HG02970 (cell line): ENCODE measurements around the gene RAB11FIP3.
"Not testable (repeated sequence)": the region's sequence is repeated elsewhere in the genome, so short reads cannot be mapped to it uniquely, and the experiment has no call there.

ENCODE experiments used
- ATAC-seq: cut with Tn5 transposase; IDR thresholded peaks from one replicate; pipeline ENCODE4 v1.9.1; 2021; ENCODE audit warnings: mild to moderate bottlenecking, moderate library complexity, moderate number of reproducible peaks; ENCODE audit not compliant: unreplicated experiment, low FRiP score

RAB11FIP3 gene

DNA sequence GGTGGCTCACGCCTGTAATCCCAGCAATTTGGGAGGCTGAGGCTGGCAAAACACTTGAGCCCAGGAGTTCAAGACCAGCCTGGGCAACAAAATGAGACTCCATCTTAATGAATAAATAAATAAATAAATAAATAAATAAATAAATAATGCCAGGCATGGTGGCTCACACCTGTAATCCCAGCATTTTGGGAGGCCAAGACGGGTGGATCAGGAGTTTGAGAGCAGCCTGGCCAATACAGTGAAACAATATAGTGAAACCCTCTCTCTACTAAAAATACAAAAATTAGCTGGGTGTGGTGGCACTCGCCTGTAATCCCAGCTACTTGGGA lies 10.3 kb upstream of the RAB11FIP3 start:
- ATAC-seq = not testable (repeated sequence)

GRCh38 chr16:422179-422578 lies 3.3 kb upstream of the RAB11FIP3 start:
- not testable (repeated sequence) for ATAC-seq

DNA sequence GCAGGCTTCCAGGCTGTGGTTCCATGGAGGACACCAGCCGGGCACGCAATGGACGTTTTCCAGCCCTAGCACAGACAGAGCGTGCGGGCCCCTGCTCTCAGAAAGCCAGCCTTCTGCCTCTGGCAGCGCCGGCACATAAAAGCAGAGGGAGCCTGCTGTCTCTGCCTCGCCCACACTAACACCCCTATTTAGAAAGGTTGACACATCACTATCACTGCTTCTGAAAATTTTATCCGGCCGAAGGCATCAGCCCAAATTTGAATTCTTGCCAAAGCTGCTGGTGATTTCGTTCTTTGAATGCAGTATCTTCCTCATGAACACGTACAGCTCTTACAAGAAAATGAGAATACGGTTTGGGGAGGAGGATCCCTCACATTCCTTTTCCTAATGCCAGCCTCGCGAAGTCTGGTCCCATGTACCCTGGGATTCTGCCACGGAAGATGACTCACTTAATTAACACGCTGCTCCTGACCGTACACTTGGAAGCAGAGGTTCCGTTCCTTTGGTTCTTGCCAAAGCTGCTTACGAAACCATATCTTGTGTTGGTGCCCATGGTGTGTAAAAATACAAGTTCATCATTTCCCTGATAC lies 1.3 kb upstream of the RAB11FIP3 start:
- no peak for ATAC-seq

- no peak for ATAC-seq
These were observed 797 bp upstream of the RAB11FIP3 start for GRCh38 chr16:424623-425081.

DNA sequence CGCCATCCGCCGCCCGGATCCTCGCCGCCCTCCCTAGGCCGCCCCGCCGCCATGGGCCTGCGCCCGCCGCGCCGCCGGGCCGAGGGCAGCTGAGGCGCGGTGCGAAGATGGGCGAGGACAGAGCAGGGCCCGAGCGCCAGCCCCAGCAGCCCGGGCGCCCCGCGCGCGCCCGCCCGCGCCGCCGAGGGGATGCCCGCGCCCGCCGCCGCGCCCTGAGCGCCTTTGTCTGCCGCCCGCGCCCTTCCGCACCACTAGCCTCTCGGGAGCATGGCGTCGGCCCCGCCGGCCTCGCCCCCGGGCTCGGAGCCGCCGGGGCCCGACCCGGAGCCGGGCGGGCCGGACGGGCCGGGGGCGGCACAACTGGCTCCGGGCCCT lies 278 bp downstream of the RAB11FIP3 start:
- ATAC-seq = peak; percentile 34

- ATAC-seq = peak; percentile 13
These were observed 861 bp downstream of the RAB11FIP3 start for GRCh38 chr16:426115-426905.

GRCh38 chr16:426906-427249 lies 1.4 kb downstream of the RAB11FIP3 start:
- no peak for ATAC-seq

DNA sequence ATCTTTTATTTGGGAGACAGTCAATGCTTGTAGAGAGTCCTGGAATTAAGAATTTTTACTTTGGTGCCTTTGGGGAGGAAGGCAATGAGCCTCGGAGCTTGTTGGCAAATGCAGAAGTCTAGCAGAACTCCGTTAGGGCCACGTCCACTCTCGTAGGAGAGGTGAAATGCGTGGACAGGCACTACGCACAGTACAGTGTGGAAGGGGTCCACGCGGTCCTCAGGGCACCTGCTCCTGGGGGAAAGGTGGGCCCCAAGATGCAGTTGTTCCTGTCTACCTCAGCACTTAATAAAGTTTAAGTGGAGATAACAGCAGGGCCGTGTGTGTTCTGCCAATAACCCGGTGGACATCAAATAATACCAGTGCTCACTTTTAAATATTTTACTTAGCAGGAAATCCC lies 1.8 kb downstream of the RAB11FIP3 start:
- ATAC-seq = no peak

- ATAC-seq = no peak
These were observed 5.5 kb downstream of the RAB11FIP3 start for GRCh38 chr16:430904-431303.

GRCh38 chr16:440627-441026 lies 15.2 kb downstream of the RAB11FIP3 start:
- no peak for ATAC-seq

- ATAC-seq = no peak
These were observed 16.0 kb downstream of the RAB11FIP3 start for GRCh38 chr16:441447-441846.

DNA sequence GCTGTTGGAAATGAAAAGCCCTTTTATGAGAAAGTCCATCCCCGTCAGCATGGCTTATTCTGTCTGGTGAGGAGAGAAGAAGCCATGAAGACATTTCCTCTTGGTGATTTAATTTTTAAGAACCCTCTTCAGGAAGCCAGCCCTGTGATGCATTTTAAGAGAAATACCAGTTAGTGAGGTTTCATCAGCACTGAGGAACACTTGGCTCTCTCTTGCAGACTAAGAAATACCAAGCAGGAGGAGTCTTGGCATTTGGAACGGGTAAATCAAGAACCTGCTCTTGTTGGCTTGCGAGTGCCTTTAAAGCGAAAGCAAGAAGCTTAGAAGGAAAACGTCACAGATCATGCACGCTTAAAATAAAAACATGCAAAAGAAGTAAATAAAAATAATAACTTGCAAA lies 17.5 kb downstream of the RAB11FIP3 start:
- no peak for ATAC-seq

GRCh38 chr16:444027-444426 lies 18.6 kb downstream of the RAB11FIP3 start:
- no peak for ATAC-seq

DNA sequence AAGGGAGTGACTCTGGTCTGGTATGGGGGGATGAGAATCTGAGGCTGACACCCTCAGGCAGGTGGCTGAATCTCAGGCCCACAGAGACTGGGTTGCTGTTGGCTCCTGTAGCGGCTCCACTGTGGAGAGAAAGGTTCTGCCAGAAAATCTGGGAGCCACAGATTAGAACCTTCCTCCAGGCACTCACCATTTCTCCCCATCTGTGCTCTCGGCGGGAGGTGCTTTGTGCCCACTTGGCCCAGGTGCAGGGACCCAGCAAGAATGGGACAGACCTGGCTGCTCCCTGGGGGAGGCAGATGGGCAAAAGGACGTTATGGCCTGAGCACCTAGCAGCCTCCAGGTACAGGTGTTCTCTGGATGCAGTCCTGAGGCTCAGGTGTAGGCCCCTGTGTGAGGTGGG lies 20.1 kb downstream of the RAB11FIP3 start:
- ATAC-seq = no peak

GRCh38 chr16:450385-450784 lies 24.9 kb downstream of the RAB11FIP3 start:
- no peak for ATAC-seq

- ATAC-seq = no peak
These were observed 25.5 kb downstream of the RAB11FIP3 start for GRCh38 chr16:450785-451512.

DNA sequence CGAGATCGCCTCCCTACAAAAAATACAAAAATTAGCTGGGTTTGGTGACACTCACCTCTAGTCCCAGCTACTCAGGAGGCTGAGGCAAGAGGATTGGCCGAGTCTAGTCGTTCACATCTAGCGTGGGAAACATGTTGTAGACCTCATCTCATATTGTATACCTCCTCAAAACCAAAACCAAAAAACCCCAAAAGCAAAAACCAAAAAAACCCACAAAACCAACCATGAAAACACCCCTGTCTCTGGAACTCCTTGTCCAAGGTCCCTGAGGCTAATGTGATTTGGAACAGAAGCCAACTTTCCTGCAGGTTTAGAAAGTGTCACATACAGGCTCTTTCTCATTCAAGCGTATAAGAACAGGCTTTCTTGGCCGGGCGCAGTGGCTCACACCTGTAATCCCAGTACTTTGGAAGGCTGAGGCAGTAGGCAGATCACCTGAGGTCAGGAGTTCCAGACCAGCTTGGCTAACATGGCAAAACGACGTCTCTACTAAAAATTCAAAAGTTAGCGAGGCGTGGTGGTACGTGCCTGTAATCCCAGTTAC lies 29.0 kb downstream of the RAB11FIP3 start:
- ATAC-seq = no peak

DNA sequence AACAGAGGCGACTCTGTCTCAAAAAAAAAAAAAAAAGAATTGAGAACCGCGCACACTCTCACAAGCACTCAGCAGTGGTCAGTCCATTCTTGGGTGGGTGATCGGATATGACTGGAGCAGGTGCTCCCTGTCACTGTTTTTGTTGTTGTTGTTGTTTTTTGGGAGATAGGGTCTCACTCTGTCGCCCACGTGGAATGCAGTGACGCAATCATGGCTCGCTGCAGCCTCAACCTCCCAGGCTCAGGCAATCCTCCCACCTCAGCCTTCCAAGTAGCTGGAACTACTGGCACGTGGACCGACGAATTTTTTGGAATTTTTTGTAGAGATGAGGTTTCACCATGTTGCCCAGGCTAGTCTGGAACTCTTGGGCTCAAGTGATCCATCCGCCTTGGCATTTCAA lies 30.0 kb downstream of the RAB11FIP3 start:
- ATAC-seq = no peak

GRCh38 chr16:456891-457483 lies 31.5 kb downstream of the RAB11FIP3 start:
- ATAC-seq = no peak

- no peak for ATAC-seq
These were observed 32.4 kb downstream of the RAB11FIP3 start for GRCh38 chr16:457732-458400.

GRCh38 chr16:459761-460160 lies 34.3 kb downstream of the RAB11FIP3 start:
- no peak for ATAC-seq
